Gastrocnemius medialis (tissue), 4 donors: ENCODE results near the gene ETV6. TPM values are rescaled to one million over a fixed set of nuclear protein-coding genes. Genes with fewer than 3 reads are reported as not detected.

ENCODE experiments used
- ATAC-seq, 2 donors: fragments of 150-250 bp; one replicate each; pipeline ENCODE4 v1.9.1; 2016
- DNase-seq, 2 donors: peaks; one replicate each; pipeline ENCODE4 v3.0.0-alpha.2; 2019
- H3K27ac ChIP-seq, 4 donors: fragments of 200-600 bp; sonication (generic); 1 replicate in 1 of 4; 2 replicates in 3 of 4; pipeline ENCODE4 v1.5.1; 2016 to 2018; ENCODE audit warnings: mild to moderate bottlenecking in 2 of 4, moderate library complexity in 1 of 4
- H3K27me3 ChIP-seq, 3 donors: fragments of 200-600 bp; sonication (generic) in 2 of 3; 1 replicate in 1 of 3; 2 replicates in 2 of 3; pipeline versions ENCODE4 v1.5.1 to v1.6.0; 2016 to 2019; ENCODE audit warnings: mild to moderate bottlenecking in 1 of 3, moderate library complexity in 1 of 3
- H3K36me3 ChIP-seq, 2 donors: fragments of 200-600 bp; sonication (generic) in 1 of 2; one replicate each; pipeline ENCODE4 v1.5.1; 2017 to 2018
- H3K4me1 ChIP-seq, 2 donors: fragments of 200-600 bp; sonication (generic) in 1 of 2; one replicate each; pipeline ENCODE4 v1.5.1; 2016 to 2017; ENCODE audit warnings: mild to moderate bottlenecking in 2 of 2
- H3K4me3 ChIP-seq, 4 donors: fragments of 200-600 bp; sonication (generic) in 3 of 4; 1 replicate in 1 of 4; 2 replicates in 3 of 4; pipeline ENCODE4 v1.5.1; 2016 to 2019; ENCODE audit warnings: mild to moderate bottlenecking in 2 of 4
- H3K9me3 ChIP-seq, 3 donors: fragments of 200-600 bp; sonication (generic) in 2 of 3; 1 replicate in 1 of 3; 2 replicates in 2 of 3; pipeline ENCODE4 v1.5.1; 2016 to 2019
- CTCF ChIP-seq, 5 experiments: fragments of 450-650 bp in 3 of 5; fragments of 200-600 bp in 2 of 5; sonication (generic) in 2 of 5; IDR thresholded peaks in 4 of 5; conservative IDR thresholded peaks in 1 of 5; 1 replicate in 4 of 5; 2 replicates in 1 of 5; pipeline ENCODE4 v1.5.1; 2016 to 2019; ENCODE audit warnings: antibody characterized with exemption in 5 of 5, mild to moderate bottlenecking in 3 of 5, moderate library complexity in 3 of 5
- POLR2A ChIP-seq, 2 donors: fragments of 450-650 bp; IDR thresholded peaks; one replicate each; pipeline ENCODE4 v1.6.1; 2017; ENCODE audit warnings: antibody characterized with exemption in 2 of 2, mild to moderate bottlenecking in 2 of 2, moderate library complexity in 2 of 2
- in situ Hi-C, 4 donors: fragments of 200-750 bp; cut with MboI; loops; one replicate each; pipeline versions ENCODE4 v1.15.0 to v1.8.0; 2017; ENCODE audit warnings: low sequenced_read_pairs in 4 of 4
- intact Hi-C: fragments of 100-400 bp; cut with DNase I; formaldehyde crosslinking; loops from one replicate; pipeline ENCODE4 v1.15.1; 2023; ENCODE audit warnings: low total_unique reads
- total RNA-seq, 4 donors: library from RNA; depleted of rRNA; stranded (reverse); fragments of >200 nt; gene quantifications; one replicate each; pipeline versions ENCODE4 v1.1.0 to v1.2.3, GENCODE V29; 2016

ETV6 gene
- total RNA-seq, 4 donors from 2014 or later: 2.8 to 5.9 (median 3.3) TPM

DNA sequence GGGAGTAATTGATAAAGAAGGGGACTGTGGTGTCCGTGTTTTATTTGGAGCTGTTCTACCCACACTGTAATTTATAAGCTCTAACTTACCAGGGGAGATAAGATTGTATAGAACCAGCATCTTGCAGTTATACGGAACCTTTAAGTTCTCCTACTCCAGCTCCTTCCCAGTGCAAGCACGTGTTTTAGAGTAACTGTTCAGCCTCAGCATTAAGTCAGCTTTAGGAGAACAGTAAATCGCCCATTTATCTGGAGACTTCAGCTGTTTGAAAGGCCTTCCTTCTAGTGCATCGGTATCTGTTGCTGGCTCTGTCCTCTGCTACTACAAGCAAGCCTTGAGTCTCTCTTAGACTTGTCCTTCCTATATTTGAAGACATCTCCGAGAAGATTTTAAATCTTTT, 95.6 kb downstream of the ETV6 start:
- ATAC-seq: no peak

DNA sequence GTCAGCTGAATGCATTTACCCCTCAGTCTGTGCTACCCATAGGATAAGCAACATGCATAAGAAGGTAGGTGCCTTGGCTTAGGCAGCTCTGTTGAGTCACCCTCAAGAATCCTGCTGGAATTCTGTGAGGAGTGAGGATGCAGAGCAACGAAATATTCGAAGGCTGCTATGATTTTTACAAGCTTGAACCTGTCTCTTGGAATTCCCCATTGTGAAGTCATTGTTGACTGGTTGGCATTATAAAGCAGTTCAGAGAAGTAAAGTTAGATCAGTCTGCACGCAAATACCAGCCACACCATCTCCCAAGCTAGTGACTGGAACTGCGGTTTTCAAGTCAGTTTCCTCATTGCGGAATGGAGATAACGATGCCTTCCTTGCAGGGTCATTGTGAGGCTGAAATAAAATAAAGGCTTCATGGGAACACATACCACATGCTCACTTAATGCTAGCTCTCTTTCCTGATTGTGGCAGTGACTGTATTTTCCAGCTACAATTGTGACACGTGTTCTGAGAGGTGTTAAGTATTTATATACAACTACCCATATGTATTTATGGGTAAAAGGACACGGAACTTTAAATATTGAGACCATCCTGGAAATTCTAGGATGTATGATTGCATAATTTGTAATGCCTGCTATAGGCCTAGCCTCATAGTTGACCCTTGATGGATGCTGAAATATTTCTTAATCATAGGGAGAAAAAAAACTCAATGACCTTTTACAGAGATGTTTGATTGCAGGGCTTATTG, 96.7 kb downstream of the ETV6 start:
- in situ Hi-C loops (no loop called here), intact Hi-C loops (no loop called here)
- ATAC-seq (no peak), DNase-seq (no peak)
- H3K9me3 ChIP-seq: no peaks in the 10 kb centered on the region
- TF ChIP-seq POLR2A (IDR thresholded peaks at IDR 0.05) (no peak), CTCF (IDR thresholded peaks at IDR 0.05 in 4 of 5, conservative IDR thresholded peaks at IDR 0.05 in 1 of 5) (no peak)
- H3K4me3 ChIP-seq: no peak overlapping the region
- H3K36me3 ChIP-seq: no peaks in the 10 kb centered on the region
- H3K4me1 ChIP-seq: peaks cover 0 to 10% of the 10 kb centered on the region in 2 donors
- no peak overlapping the region for H3K27ac ChIP-seq
- no peaks in the 10 kb centered on the region for H3K27me3 ChIP-seq

More for the DNA sequence above, 95.6 kb downstream of the ETV6 start:
- TF ChIP-seq CTCF (IDR thresholded peaks at IDR 0.05 in 4 of 5, conservative IDR thresholded peaks at IDR 0.05 in 1 of 5): no peak
- no peak for TF ChIP-seq POLR2A (IDR thresholded peaks at IDR 0.05)
- intact Hi-C loops (no loop called here), in situ Hi-C loops (no loop called here)
- no peak overlapping the region for H3K4me3 ChIP-seq
- DNase-seq: no peak
- no peaks in the 10 kb centered on the region for H3K36me3 ChIP-seq
- no peak overlapping the region for H3K27ac ChIP-seq
- H3K4me1 ChIP-seq: peaks cover 0 to 12% of the 10 kb centered on the region in 2 donors
- H3K9me3 ChIP-seq: no peaks in the 10 kb centered on the region
- no peaks in the 10 kb centered on the region for H3K27me3 ChIP-seq

GRCh38 chr12:11746940-11747716, 97.7 kb downstream of the ETV6 start:
- peaks cover 0 to under 1% of the 10 kb centered on the region in 2 donors for H3K4me1 ChIP-seq
- DNase-seq: no peak
- TF ChIP-seq POLR2A (IDR thresholded peaks at IDR 0.05): no peak
- no peak for TF ChIP-seq CTCF (IDR thresholded peaks at IDR 0.05 in 4 of 5, conservative IDR thresholded peaks at IDR 0.05 in 1 of 5)
- H3K9me3 ChIP-seq: no peaks in the 10 kb centered on the region
- intact Hi-C loops (no loop called here), in situ Hi-C loops (no loop called here)
- ATAC-seq: no peak
- no peak overlapping the region for H3K27ac ChIP-seq
- no peaks in the 10 kb centered on the region for H3K36me3 ChIP-seq
- H3K27me3 ChIP-seq: no peaks in the 10 kb centered on the region
- no peak overlapping the region for H3K4me3 ChIP-seq

DNA sequence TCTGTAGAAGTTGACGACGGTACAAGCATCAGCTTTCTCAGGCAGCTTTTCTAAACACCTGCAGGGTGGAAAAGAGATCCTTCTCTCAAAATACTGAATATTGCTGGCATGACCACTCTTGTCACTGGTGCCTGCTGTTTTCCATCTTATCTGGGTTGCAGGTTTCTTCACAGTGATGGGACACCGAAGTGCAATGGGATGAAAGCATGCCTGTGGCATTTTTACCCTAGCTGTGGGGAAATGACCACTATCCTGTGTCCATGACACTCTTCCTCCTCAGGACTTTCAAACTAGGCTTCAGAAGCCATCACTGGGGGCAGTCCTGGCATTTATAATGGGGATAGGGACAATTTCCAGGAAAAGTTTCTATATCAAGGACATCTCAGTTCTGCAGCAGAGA, 98.5 kb downstream of the ETV6 start:
- TF ChIP-seq POLR2A (IDR thresholded peaks at IDR 0.05) (no peak), CTCF (IDR thresholded peaks at IDR 0.05 in 4 of 5, conservative IDR thresholded peaks at IDR 0.05 in 1 of 5) (no peak)
- H3K27ac ChIP-seq: no peak overlapping the region
- intact Hi-C loops (no loop called here), in situ Hi-C loops (no loop called here)
- H3K9me3 ChIP-seq: no peaks in the 10 kb centered on the region
- no peaks in the 10 kb centered on the region for H3K4me1 ChIP-seq
- ATAC-seq (no peak), DNase-seq (no peak)
- no peaks in the 10 kb centered on the region for H3K27me3 ChIP-seq
- H3K4me3 ChIP-seq: no peak overlapping the region
- H3K36me3 ChIP-seq: no peaks in the 10 kb centered on the region
